Stimulated activated CD8-positive, alpha-beta memory T cell treated with anti-CD3 and anti-CD28 coated beads, Interleukin-7, amount 100 ng/mL, for 48 hours (primary cell): ENCODE results near the gene ZDHHC11B.
A peak's percentile ranks its signal among the peaks of the same experiment; 100 is the strongest.

Source experiments
- DNase-seq, 2 donors: peaks; one replicate each; pipeline ENCODE4 v3.0.0-alpha.2; 2020; ENCODE audit warnings: low read depth in 1 of 2; ENCODE audit errors: extremely low read depth in 1 of 2

The ZDHHC11B gene

GRCh38 chr5:675111-675870 is 109.2 kb downstream of the ZDHHC11B start:
- no peak for DNase-seq

- DNase-seq: no peak
Observed at GRCh38 chr5:674630-675011, 109.9 kb downstream of the ZDHHC11B start.

- DNase-seq: no peak
Observed at GRCh38 chr5:673831-674629, 110.5 kb downstream of the ZDHHC11B start.

- no peak for DNase-seq
Observed at GRCh38 chr5:673161-673830, 111.2 kb downstream of the ZDHHC11B start.

GRCh38 chr5:672329-673160 is 112.0 kb downstream of the ZDHHC11B start:
- DNase-seq: peak; percentile 26 to 29

GRCh38 chr5:671459-672328 is 112.8 kb downstream of the ZDHHC11B start:
- DNase-seq: peak; percentile 37 to 46

- no peak for DNase-seq
Observed at GRCh38 chr5:670396-671270, 113.9 kb downstream of the ZDHHC11B start.

- DNase-seq: no peak
Observed at GRCh38 chr5:669842-670395, 114.6 kb downstream of the ZDHHC11B start.

GRCh38 chr5:669111-669841 is 115.3 kb downstream of the ZDHHC11B start:
- no peak for DNase-seq

- DNase-seq: no peak
Observed at GRCh38 chr5:668283-668995, 116.1 kb downstream of the ZDHHC11B start.

GRCh38 chr5:666816-667498 is 117.6 kb downstream of the ZDHHC11B start:
- no peak for DNase-seq

- no peak for DNase-seq
Observed at GRCh38 chr5:665956-666711, 118.4 kb downstream of the ZDHHC11B start.

- no peak for DNase-seq
Observed at GRCh38 chr5:665541-665955, 119.0 kb downstream of the ZDHHC11B start.

GRCh38 chr5:664994-665360 is 119.6 kb downstream of the ZDHHC11B start:
- no peak for DNase-seq

GRCh38 chr5:664343-664993 is 120.1 kb downstream of the ZDHHC11B start:
- no peak for DNase-seq
